Measurements from ENCODE around the gene CHCHD3.

DNA sequence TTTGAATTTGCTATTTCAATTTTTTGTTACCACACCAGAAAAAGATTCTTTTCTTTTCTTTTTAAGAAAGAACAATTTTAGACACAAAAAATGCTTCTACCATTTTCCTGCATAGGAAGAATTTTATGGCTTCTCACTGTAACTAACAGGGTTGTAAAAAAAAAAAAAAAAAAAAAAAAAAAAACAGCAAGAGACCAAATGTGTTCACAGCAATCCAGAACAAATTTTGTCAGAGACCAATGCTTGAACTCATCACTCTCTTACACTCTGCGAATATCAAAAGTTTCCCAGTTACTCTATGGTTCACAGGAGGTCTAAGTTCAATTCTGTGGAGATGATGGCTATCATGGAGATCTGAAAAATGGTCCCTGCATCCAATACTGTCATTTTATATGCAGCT is 84.4 kb downstream of the CHCHD3 start:
- no peak for TF ChIP-seq YY1 (IDR thresholded peaks at IDR 0.05; ENCODE audit: insufficient read depth, insufficient read length)
- no peak for TF ChIP-seq ZNF274 (IDR thresholded peaks at IDR 0.05; ENCODE audit: low read depth, low read length)
- TF ChIP-seq SUZ12 (IDR thresholded peaks at IDR 0.05; ENCODE audit: extremely low read depth, insufficient read depth, insufficient read length) = no peak

All from NT2/D1 (cell line).